ENCODE measurements around the gene DNAJC30. TPM values are rescaled to one million over a fixed set of nuclear protein-coding genes. Genes with fewer than 3 reads are reported as not detected.
A peak's percentile ranks its signal among the peaks of the same experiment; 100 is the strongest.
"Not testable (repeated sequence)": the region's sequence is repeated elsewhere in the genome, so short reads cannot be mapped to it uniquely, and the experiment has no call there.

The DNAJC30 gene
- total RNA-seq, 1 donor from 2014 or later: 2.7 TPM

- no peak for DNase-seq (ENCODE audit: low read depth)
- TF ChIP-seq CTCF (conservative IDR thresholded peaks at IDR 0.05; ENCODE audit: low read depth, low read length): no peak
- no peak overlapping the region for H3K4me3 ChIP-seq (ENCODE audit: low read depth, low read length)
These were observed 39.5 kb upstream of the DNAJC30 start for GRCh38 chr7:73722785-73723184.

GRCh38 chr7:73722182-73722581 is 38.9 kb upstream of the DNAJC30 start:
- not testable (repeated sequence) for DNase-seq (ENCODE audit: low read depth)

GRCh38 chr7:73721377-73721817 is 38.1 kb upstream of the DNAJC30 start:
- TF ChIP-seq CTCF (conservative IDR thresholded peaks at IDR 0.05; ENCODE audit: low read depth, low read length): peak; percentile 23
- no peak for DNase-seq (ENCODE audit: low read depth)
- no peak overlapping the region for H3K4me3 ChIP-seq (ENCODE audit: low read depth, low read length)

More at GRCh38 chr7:73722182-73722581, 38.9 kb upstream of the DNAJC30 start:
- not testable (repeated sequence) for H3K4me3 ChIP-seq (ENCODE audit: low read depth, low read length)

- DNase-seq (ENCODE audit: low read depth): not testable (repeated sequence)
These were observed 37.2 kb upstream of the DNAJC30 start for GRCh38 chr7:73720443-73720842.

GRCh38 chr7:73719806-73720169 is 36.5 kb upstream of the DNAJC30 start:
- no peak for TF ChIP-seq CTCF (conservative IDR thresholded peaks at IDR 0.05; ENCODE audit: low read depth, low read length)
- DNase-seq (ENCODE audit: low read depth): no peak
- H3K4me3 ChIP-seq (ENCODE audit: low read depth, low read length): peak overlapping the region; percentile 49

More at GRCh38 chr7:73720443-73720842, 37.2 kb upstream of the DNAJC30 start:
- not testable (repeated sequence) for H3K4me3 ChIP-seq (ENCODE audit: low read depth, low read length)

GRCh38 chr7:73718905-73719805 is 35.9 kb upstream of the DNAJC30 start, which contains the start of gene STX1A:
Gene STX1A (minus strand): TSS chr7:73719669. CDS start chr7:73719631, 38 bp downstream.
- peak within 1 kb of the TSS; percentile 72 for H3K4me3 ChIP-seq (ENCODE audit: low read depth, low read length)
- no peak for DNase-seq (ENCODE audit: low read depth)
- TF ChIP-seq CTCF (conservative IDR thresholded peaks at IDR 0.05; ENCODE audit: low read depth, low read length): no peak

- DNase-seq (ENCODE audit: low read depth): no peak
- no peak for TF ChIP-seq CTCF (conservative IDR thresholded peaks at IDR 0.05; ENCODE audit: low read depth, low read length)
- H3K4me3 ChIP-seq (ENCODE audit: low read depth, low read length): peak overlapping the region; percentile 72
These were observed 35.2 kb upstream of the DNAJC30 start for GRCh38 chr7:73718438-73718881.

- no peak for TF ChIP-seq CTCF (conservative IDR thresholded peaks at IDR 0.05; ENCODE audit: low read depth, low read length)
- peak overlapping the region; percentile 72 for H3K4me3 ChIP-seq (ENCODE audit: low read depth, low read length)
- DNase-seq (ENCODE audit: low read depth): no peak
These were observed 34.7 kb upstream of the DNAJC30 start for GRCh38 chr7:73717991-73718405.
